SW 1271 (cell line): Measurements from ENCODE around the gene RPS6KC1.
"Not testable (repeated sequence)": the region's sequence is repeated elsewhere in the genome, so short reads cannot be mapped to it uniquely, and the experiment has no call there.

Experiments used
- DNase-seq, 2 experiments: peaks; one replicate each; lab custom pipeline; 2025; lab: John Stamatoyannopoulos, UW

RPS6KC1 gene

DNA sequence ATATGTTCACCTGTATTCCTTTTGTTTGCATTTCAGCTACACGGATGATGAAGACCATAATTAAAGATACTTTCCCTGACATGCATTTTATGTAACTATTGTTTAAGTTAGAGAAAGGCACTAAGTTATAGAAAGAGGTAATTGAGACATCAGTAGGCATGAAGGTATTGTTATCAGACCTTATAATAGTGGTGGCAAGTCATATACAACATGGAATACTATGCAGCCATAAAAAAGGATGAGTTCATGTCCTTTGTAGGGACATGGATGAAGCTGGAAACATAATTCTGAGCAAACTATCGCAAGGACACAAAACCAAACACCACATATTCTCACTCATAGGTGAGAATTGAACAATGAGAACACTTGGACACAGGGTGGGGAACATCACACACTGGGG lies 109.4 kb downstream of the RPS6KC1 start:
- DNase-seq, result not testable (repeated sequence)

DNA sequence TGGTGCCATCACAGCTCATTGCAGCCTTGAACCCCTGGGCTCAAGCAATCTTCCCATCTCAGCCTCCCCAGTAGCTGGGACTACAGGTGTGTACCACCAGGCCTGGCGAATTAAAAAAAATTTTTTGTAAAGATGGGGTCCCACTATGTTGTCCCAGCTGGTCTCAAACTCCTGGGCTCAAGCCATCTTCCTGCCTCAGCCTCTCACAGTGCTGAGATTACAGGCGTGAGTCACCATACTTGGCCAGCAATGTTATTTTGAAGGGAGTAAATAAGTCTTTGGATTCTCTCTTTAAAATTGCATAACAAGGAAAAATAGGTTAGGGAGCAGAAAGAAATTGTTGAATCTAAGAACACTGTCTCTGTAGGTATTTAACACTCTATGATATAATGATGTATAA lies 111.3 kb downstream of the RPS6KC1 start:
- DNase-seq, result no peak

DNA sequence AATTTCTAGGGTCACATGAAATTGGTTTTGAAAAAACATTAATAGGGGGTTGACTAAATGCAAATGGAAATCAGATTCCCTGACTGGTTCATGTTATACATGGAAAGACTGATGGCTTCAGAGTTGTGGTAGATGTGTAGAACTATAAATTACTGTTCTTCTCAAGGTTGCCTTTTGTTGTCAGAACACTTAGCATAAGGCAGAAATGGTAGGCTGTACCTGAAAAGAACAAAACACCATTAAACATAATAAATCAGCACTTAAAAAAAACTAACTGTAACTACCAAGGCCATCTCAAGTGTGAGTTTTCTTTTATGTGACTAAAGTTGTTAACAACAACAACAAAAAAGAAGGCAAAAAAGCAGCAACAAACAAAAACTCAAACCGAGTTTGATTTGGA lies 111.8 kb downstream of the RPS6KC1 start:
- DNase-seq, result no peak

DNA sequence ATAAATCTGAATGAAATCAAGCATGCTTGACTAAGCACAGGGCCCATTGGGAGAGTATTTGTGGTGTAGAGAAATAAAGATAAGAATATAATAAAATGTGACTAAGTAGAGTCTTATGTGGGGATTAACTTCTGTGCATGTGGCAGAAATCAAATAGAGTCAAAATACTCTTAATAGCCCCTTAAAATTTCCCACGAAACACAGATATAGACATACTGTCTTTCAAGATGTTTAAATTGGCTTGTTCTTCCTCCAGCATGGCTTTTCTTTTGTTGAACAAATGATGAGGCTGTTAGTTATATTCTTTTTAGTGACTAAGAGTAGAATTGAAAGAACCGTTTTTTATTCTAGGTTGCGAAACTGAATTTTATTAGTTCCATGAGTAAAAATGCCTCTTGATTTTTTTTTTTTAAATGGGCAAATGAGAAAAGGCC lies 112.3 kb downstream of the RPS6KC1 start:
- no peak for DNase-seq

DNA sequence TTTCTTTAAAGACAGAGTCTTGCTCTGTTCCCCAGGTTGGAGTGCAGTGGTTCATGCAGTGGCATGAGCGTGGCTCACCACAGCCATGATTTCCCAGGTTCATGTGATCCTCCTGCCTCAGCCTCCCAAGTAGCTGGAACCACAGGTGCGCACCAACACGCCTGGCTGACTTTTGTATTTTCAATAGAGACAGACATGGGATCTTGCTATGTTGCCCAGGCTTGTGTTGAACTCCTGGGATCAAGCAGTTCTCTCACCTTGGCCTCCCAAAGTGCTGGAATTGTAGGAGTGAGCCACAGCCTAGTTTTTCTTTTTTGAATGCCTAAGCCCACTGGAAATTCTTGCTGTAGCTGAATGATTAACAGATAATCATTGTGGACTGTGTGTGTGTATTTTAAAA lies 113.5 kb downstream of the RPS6KC1 start:
- DNase-seq, result no peak

DNA sequence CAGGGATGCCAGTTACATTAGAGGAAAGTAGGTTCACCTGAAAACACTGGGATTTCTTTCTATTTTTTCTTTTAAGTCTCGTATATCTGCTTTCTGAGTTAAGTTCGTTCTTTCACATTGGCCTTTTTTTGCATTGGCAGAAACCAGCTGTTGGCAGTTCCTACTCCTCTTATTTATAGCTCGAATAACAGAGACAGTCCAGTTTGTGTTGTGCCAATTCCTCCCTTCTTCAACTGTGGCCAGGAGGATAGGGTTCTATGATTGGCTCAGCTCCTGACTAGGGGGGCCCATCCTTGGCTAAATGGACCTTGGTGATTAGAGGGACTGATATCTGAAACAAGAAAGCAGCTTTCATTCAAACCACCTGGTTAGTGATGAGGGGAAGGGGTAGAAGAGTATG lies 115.8 kb downstream of the RPS6KC1 start:
- DNase-seq, result no peak

DNA sequence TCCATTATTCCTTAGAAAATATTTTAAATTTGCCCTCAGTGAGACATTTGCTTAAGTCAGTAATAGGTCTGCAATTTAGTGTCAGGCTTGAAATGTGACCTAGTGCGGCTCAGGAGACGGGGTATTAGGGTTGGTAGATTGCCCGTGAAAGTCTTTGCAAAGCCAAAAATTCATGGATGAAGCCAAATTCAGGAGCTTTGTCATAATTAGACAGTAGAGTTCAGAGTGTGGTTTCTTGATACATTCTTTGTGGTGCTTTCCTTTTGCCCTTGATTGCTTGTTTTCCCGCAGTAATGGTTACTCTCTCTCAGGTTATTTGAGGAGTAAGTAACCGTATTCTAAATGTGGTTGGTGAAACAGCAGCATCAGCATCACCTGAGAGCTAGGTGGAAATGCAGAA lies 120.7 kb downstream of the RPS6KC1 start:
- DNase-seq, result no peak

DNA sequence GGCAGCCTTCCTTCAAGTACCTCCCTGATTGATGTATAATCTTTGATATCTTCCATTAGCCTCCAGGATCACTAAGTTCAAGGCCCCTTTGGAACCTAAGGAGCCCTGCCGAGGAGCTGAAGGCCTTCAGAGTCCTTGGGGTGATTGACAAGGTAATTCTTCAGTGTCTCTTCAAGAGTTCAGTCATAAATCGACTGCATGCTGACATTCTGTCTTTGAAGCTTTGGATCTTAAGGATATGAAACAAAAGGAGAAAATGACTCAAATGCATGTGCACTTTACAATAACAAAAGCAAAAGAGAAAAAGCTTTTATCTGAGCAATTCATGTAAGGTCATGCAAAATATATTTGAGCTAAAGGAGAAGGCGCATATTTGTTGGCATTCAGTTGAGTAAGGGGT lies 125.3 kb downstream of the RPS6KC1 start:
- DNase-seq, result no peak

DNA sequence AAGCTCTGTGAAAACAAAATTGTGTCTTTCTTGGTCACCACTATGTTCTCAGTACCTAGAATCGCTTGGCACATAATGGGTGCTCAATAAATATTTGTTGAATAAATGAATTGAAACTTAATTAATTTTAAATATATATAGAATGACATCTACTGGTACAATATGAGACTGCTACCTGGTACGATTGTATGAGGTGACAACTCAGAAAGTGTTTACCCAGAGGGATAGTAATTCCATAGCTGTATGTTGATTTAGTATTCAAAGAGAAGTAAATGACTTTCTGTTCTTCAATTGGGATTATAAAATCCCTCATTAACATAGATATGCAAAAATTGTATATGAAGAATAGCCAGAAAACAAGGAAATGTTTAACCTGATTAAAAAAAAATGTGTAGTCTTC lies 128.7 kb downstream of the RPS6KC1 start:
- DNase-seq, result no peak

DNA sequence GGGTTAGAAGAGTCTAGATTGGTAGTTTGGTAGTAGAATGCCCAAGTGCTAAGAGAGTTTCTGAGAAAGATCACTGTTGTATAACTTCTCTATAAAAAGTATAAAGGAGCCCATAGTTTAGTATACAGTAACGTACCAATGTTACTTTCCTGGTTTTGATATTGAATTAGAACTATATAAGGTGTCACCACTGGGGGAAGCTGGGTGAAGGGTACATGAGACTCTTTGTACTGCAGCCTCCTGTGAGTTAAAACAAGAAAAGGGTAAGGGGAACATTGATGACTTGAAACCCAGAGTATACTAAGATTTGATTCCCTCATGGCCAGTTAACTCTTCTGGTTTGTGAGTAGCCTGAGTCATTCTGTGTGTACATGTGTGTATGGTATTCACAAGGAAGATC lies 129.8 kb downstream of the RPS6KC1 start:
- no peak for DNase-seq

DNA sequence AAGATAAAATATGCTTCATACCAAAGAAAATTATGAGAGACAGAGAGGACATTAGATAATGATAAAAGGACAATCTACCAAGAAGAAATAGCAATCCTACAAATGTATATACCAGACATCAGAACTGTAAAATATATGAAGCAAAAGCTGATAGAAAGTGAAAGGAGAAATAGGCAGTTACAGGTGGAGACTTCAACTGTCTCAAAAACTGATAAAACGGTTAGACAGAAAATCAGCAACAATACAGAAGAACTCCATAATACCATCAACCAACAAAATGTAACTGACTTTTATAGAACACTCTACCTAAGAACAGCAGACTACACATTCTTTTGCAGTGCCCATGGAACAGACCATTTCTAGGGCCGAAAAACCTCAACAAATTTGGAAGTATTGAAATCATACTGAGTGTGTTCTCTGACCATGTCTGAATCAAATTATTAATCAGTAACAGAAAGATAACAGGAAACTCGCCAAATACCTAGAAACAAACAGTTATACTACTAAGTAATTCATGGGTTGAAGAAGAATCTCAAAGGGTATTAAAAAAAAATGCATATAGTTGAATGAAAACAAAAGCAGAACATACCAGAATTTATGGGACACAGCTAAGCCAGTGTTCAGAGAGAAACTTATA lies 132.1 kb downstream of the RPS6KC1 start:
- DNase-seq, result no peak

DNA sequence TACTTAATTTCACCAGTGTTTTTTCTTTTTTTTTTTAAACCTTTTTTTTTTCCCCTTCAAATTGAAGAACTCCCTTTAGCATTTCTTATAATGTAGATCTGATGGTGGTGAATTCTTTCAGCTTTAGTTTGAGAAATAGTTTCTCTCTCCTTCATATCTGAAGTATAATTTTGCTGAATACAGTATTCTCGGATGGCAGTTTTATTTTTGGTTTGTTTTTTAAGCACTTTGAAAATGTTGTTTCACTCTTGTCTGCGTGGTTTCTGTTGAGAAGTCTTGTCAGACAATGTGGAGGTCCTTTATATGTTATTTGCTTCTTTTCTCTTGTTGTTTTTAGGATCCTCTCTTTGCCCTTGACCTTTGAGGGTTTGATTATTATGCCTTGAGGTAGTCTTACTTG lies 135.1 kb downstream of the RPS6KC1 start:
- no peak for DNase-seq

DNA sequence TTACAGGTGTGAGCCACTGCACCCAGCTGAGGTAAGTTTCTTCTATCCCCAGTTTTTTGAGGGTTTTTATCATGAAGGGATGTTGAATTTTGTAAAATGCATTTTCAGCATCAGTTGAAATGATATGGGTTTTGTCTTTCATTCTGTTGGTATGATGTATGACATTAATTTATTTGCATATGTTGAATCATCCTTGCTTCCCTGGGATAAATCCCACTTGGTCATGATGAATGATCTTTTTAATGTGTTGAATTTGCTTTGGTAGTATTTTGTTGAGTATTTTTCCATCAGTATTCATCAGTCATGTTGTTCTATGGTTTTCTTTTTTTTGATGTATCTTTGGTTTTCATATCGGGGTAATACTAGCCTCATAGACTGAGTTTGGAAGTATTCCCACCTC lies 141.0 kb downstream of the RPS6KC1 start:
- DNase-seq, result no peak

DNA sequence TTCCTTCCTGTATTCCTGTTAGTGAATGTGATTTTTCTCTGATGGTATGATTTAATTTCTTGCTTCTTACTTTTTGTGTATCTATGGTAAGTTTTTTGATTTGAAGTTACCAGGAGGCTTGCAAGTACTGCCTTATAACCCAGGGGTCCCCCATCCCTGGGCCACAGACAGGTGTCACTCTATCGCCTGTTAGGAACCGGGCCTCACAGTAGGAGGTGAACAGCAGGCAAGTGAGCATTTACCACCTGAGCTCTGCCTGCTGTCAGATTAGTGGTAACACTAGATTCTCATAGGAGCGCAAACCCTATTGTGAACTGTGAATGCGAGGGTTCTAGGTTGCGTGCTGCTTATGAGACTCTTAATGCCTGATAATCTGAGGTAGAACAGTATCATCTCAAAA lies 143.3 kb downstream of the RPS6KC1 start:
- DNase-seq, result no peak

DNA sequence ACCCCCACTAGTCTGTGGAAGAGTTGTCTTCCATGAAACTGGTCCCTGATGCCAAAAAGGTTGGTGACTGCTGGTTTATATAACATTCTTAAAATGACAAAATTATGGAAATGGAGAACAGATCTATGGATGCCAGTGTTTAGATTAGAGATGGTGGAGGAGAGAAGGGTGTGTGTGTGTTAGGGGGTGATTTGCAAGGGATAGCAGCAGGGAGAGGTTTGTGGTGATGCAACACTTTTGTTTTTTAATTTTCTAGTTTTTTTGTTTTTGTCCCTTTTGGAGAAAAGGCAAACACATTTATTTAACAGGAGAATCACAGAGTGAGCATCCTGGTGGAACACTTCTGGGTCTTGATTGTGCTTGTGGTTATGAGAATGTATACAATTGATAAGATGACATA lies 143.8 kb downstream of the RPS6KC1 start:
- no peak for DNase-seq

DNA sequence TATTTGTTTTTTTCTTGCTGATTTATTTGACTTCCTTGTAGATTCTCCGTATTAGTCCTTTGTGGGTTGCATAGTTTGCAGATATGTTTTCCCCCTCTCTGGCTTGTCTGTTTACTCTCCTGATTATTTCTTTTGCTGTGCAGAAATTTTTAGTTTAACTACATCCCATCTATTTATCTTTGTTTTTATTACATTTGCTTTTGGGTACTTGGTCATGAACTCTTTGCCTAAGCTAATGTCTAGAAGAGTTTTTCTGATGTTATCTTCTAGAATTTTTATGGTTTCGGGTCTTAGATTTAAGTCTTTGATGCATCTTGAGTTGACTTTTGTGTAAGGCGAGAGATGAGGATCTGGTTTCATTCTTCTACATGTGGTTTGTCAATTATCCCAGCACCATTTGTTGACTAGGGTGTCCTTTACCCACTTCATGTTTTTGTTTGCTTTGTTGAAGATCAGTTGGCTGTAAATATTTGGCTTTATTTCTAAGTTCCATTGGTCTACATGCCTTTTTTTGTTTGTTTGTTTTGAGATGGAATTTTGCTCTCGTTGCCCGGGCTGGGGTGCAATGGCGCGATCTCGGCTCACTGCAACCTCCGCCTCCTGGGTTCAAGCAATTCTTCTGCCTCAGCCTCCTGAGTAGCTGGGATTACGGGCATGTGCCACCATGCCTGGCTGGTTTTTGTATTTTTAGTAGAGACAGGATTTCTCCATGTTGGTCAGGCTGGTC lies 145.4 kb downstream of the RPS6KC1 start:
- not testable (repeated sequence) for DNase-seq

DNA sequence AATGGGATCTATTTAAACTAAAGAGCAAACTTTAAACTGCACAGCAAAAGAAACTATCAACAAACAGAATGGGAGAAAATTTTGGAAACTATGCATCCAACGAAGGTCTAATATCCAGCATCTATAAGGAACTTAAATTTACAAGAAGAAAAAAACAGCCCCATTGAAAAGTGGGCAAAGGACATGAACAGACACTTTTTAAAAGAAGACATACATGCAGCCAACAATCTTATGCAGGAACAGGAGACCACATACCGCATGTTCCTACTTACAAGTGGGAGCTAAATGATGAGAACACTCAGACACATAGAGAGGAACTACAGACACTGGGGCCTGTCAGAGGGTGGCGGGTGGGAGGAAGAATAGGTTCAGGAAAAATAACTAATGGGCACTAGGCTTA lies 149.6 kb downstream of the RPS6KC1 start:
- no peak for DNase-seq

DNA sequence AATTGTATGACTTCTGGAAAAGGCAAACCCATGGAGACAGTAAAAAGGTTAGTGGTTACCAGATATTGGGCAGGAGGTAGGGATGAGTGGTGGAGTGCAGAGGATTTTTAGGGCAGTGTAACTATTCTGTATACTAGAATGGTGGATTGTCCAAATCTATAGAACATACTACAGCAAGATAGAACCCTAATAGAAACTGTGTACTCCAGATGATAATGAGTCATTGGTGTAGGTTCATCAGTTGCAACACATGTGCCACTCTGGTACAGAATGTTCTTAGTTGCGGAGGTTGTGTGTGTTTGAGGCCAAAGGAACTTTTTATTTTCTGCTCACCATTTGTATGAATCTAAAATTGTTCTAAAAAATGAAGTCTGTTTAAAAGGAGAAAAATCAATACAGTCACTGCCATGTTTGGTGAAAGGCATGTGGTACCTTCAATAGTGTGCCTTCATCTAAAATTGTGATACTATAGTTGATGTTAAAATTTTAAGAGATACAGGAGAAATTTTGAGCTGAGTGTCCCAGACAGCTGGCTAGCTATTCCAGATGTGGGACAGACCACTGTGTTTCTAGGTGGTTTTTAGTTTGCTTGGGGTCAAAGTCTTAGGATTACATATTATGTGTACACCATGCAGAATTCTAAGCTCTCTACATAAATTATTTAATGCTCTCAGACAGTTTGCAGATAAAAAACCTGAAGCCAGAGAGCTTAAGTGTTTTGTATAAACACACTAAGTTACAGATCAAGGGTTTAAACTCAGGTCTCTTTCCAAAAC lies 150.5 kb downstream of the RPS6KC1 start:
- DNase-seq, result no peak

DNA sequence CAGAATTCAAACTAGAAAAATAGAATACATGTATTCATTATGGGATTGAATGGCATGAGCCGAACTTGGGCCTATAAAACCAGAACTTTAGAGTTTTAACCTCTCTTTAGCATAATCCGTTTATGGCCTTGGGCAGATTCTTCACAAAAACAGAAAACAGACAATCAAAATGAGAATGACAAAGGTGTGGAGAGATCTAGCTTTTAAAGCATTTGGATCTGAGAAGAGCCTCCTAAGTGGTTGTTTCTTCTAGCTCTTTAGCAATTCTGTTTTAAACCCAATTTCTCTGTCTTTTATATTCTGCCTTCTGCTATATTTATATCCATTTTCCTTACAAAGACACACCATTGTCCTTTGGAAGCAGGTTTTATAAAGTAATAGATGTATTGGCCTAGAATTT lies 160.2 kb downstream of the RPS6KC1 start:
- DNase-seq, result no peak

DNA sequence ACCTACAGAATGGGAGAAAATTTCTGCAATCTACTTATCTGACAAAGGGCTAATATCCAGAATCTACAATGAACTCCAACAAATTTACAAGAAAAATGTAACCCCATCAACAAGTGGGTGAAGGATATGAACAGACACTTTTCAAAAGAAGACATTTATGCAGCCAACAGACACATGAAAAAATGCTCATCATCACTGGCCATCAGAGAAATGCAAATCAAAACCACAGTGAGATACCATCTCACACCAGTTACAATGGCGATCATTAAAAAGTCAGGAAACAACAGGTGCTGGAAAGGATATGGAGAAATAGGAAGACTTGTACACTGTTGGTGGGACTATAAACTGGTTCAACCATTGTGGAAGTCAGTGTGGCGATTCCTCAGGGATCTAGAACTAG lies 168.0 kb downstream of the RPS6KC1 start:
- DNase-seq, result not testable (repeated sequence)

DNA sequence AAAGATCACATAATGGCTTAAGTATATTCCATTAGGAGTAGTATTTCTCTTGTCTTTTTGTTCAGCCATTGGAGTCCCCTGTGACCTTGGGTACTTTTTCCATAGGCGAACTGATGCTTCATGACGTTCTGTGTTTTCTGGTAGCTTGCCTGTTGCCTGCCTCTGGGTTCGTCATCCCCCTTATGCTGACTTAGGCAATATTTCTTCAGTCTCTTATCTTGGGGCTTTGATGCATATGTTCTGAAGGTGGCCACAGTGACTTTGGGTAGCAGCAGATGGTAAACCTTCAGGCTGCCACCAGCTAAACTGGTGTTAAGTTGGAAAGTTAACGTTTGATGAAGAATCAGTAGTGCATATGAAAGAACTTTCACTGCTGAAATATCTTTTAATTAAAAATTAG lies 170.2 kb downstream of the RPS6KC1 start:
- DNase-seq, result no peak

DNA sequence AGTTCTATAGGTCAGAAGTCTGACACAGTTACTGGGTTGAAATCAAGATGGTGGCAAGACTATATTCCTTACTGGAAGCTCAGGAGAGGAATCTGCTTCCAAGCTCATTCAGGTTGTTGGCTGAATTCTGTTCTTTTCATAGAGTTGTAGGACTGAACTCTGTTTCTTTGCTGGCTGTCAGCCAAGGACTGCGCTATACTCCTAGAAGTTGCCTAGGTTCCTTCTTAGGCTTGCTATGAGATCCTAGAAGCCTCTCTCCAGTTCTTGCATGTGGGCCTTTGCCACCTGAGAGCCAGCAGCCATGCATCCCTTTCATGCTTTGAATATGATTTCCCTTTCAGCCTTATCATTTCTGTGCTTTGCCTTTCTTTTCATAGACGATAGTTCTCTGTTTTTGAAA lies 176.4 kb downstream of the RPS6KC1 start:
- no peak for DNase-seq

DNA sequence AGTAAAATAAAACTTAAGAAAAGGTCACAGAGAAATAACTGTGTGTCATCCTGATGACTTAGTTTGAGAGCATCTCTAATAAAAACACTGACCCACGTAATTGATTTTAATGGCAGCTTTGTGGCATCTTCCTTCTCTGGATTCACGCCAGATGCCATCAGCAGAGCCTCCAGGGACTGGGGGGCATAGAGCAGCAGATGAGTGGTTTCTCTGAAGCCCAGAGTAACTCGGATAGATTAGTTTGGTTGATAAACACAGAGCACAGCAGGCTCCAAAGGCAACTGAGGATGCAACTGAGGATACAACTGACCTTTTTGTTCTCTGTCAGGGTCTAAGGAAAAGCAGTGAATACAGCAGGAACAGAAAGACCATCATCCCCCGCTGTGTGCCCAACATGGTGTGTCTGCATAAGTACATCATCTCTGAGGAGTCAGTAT lies 180.8 kb downstream of the RPS6KC1 start:
- DNase-seq, result no peak
